Activated naive CD4-positive, alpha-beta T cell treated with anti-CD3 and anti-CD28 coated beads, Interleukin-2, amount 50 U/mL, for 72 hours (primary cell): ENCODE results near the gene PURA. TPM values are rescaled to one million over a fixed set of nuclear protein-coding genes. Genes with fewer than 3 reads are reported as not detected.
A peak's percentile ranks its signal among the peaks of the same experiment; 100 is the strongest.

ENCODE experiments used
- ATAC-seq, 2 donors: fragments of 150-1000 bp; cut with Tn5 transposase; 2 replicates each; pipeline ENCODE4 v1.10.0; 2021; ENCODE audit warnings: mild to moderate bottlenecking in 2 of 2, moderate library complexity in 2 of 2
- DNase-seq, 2 donors: peaks; one replicate each; pipeline ENCODE4 v3.0.0; 2021 to 2022; ENCODE audit warnings: low spot score in 2 of 2
- H3K27ac Mint-ChIP-seq, 2 donors: one replicate each; pipeline ENCODE4 v1.8.0; 2022; ENCODE audit warnings: mild to moderate bottlenecking in 2 of 2, mixed read lengths in 2 of 2
- H3K36me3 Mint-ChIP-seq, 2 donors: one replicate each; pipeline ENCODE4 v1.8.0; 2022; ENCODE audit warnings: mixed read lengths in 2 of 2
- H3K9me3 Mint-ChIP-seq, 2 donors: one replicate each; pipeline ENCODE4 v1.8.0; 2022; ENCODE audit warnings: mixed read lengths in 2 of 2
- total RNA-seq, 2 donors: library from RNA; stranded (reverse); gene quantifications; one replicate each; pipeline ENCODE4 v1.2.3, GENCODE V29; 2022

The PURA gene
- total RNA-seq, 2 donors from 2014 or later = 7.7 to 11.1 TPM

GRCh38 chr5:140165101-140165922 is 51.4 kb downstream of the PURA start:
- peak overlapping the region in 1 of 2 donors; percentile 26 for H3K27ac Mint-ChIP-seq
- H3K36me3 Mint-ChIP-seq = no peaks in the 10 kb centered on the region
- ATAC-seq (no peak), DNase-seq (no peak)
- H3K9me3 Mint-ChIP-seq = no peaks in the 10 kb centered on the region

DNA sequence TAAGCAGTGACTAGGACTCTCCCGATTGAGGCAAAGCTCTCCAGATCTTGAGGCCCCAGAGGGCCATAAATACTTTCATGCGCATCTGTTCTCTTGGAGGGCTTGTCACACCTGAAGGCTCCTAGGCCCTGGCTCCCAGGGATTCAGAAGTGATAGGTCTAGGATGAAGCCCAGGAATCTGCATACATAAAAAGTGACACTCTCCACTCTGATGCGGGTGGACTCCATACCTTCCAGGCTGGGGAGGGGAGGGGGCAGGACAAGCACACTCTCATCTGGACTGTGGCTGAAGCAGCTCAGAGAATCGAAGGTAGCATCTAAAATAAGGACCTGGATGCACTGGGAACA is 52.0 kb downstream of the PURA start:
- Mint-ChIP-seq H3K9me3 (no peaks in the 10 kb centered on the region), H3K27ac (no peak overlapping the region), H3K36me3 (no peaks in the 10 kb centered on the region)
- DNase-seq = no peak
- no peak for ATAC-seq

GRCh38 chr5:140166911-140167310 is 53.0 kb downstream of the PURA start:
- H3K9me3 Mint-ChIP-seq = no peaks in the 10 kb centered on the region
- DNase-seq = no peak
- ATAC-seq = no peak
- H3K27ac Mint-ChIP-seq = no peak overlapping the region
- no peaks in the 10 kb centered on the region for H3K36me3 Mint-ChIP-seq

DNA sequence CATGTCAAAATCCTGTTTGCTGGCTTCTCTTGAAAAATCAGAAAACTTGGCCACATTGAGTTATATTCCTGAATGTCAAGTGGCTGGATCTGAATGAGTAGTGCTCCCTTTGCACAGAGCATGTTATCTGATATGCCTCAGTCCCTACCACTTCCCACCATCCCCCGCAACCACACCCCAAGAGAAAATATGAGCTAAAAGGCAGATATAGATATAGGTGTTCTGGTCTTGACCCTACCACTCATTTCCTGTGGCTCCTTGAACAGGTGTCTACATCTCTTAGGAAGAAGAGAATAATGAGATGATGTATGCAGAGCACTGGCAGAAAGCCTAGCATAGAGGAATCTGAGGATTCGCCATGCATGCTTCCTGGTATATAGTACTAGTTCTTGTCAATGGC is 54.5 kb downstream of the PURA start:
- Mint-ChIP-seq H3K9me3 (no peaks in the 10 kb centered on the region), H3K27ac (no peak overlapping the region), H3K36me3 (no peaks in the 10 kb centered on the region)
- DNase-seq = no peak
- ATAC-seq = no peak

GRCh38 chr5:140169410-140169809 is 55.5 kb downstream of the PURA start:
- Mint-ChIP-seq H3K9me3 (no peaks in the 10 kb centered on the region), H3K36me3 (no peaks in the 10 kb centered on the region), H3K27ac (no peak overlapping the region)
- DNase-seq (no peak), ATAC-seq (no peak)

- Mint-ChIP-seq H3K9me3 (no peaks in the 10 kb centered on the region), H3K27ac (no peak overlapping the region), H3K36me3 (peaks cover 0 to 4% of the 10 kb centered on the region in 2 donors)
- no peak for DNase-seq
- ATAC-seq = no peak
These were observed 58.6 kb downstream of the PURA start for GRCh38 chr5:140172483-140172882.

GRCh38 chr5:140174014-140174413 is 60.1 kb downstream of the PURA start:
- Mint-ChIP-seq H3K9me3 (no peaks in the 10 kb centered on the region), H3K27ac (peak overlapping the region in 1 of 2 donors; percentile 85), H3K36me3 (peaks cover 0 to 4% of the 10 kb centered on the region in 2 donors)
- ATAC-seq = no peak
- DNase-seq = no peak

DNA sequence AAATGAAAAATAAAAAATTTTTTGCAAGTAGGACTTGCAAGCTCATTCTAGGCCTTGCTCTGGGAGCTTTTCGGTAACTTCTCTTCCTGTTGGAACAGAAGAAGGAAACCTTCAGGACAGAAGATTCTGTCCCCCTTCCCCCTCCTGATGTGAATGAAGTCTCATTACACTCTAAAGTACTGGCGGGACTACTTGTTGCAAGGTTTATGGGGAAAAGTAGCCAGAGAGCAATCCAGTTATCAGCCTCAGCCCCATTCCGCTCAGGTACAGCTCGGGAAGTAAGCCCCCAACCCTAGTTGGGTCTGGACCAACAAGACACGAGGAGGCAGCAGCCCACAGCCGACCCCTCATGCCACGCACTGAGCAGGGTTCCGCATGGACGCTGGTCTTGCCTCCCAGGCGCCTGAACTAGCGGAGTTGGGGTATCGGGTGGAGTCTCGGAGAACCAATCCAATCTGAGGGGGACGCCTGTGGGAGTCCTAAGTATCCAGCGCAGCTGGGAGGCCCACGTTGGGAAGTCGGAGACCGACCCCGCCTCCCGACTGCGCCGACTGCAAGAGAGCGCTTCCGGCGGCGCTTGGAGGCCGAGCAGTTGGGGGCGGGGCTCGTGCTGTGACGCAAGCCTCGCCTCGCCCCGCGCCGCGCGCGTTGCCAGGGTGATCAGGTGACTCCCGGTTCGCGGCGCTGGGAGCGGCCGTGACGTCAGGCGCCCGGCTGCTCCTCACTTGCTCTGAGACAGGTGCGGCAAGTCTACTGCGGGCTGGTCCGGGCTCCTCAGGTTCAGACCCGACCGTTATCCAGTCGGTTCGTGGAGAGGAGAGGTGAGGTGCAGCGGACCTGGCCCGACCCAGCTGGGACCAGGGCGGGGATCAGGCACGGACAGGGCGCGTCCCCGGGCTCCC is 60.8 kb downstream of the PURA start, which contains the start of gene CYSTM1:
Gene CYSTM1, plus strand, starts transcription at position 724 of the 902 bp plus-strand sequence. CDS start 19,278 bp downstream, outside the sequence.
- ATAC-seq = peak; percentile 97
- no peaks in the 10 kb centered on the region for H3K9me3 Mint-ChIP-seq

More for the DNA sequence above, 60.8 kb downstream of the PURA start, which contains the start of gene CYSTM1:
- Mint-ChIP-seq H3K36me3 (peaks cover 0 to 4% of the 10 kb centered on the region in 2 donors), H3K27ac (peak within 1 kb of the TSS; percentile 61 to 96)
- DNase-seq = peak; percentile 94 to 97

Other genes with a start within 250 kb of the PURA start
- under 1 TPM in 1 of 2 donors, not detected in 1; 0.06 TPM for gene NRG2, start 70.8 kb upstream of the PURA start, total RNA-seq
- gene IGIP, start 11.8 kb downstream of the PURA start, total RNA-seq = 1 to 10 TPM; 1.8 to 3.2 TPM
- gene CYSTM1, start 61.1 kb downstream of the PURA start, total RNA-seq = 10 to 100 TPM; 10.8 to 18.8 TPM
- gene PFDN1, start 189.0 kb downstream of the PURA start, total RNA-seq = 10 to 100 TPM; 45.4 to 66.4 TPM
- 10 to 100 TPM in 1 of 2 donors, 1 to 10 TPM in 1; 6.9 to 10.5 TPM for gene HBEGF, start 232.5 kb downstream of the PURA start, total RNA-seq
- under 1 TPM; 0.25 to 0.41 TPM for gene SLC4A9, start 246.1 kb downstream of the PURA start, total RNA-seq